Measurements from ENCODE around the gene GLT8D2. TPM values are rescaled to one million over a fixed set of nuclear protein-coding genes. Genes with fewer than 3 reads are reported as not detected.

Gene GLT8D2
- total and polyA plus RNA-seq, 9 donors = 21.1 to 65.2 (median 35.0) TPM

- TF ChIP-seq POLR2A (IDR thresholded peaks at IDR 0.05) (no peak), EP300 (IDR thresholded peaks at IDR 0.05) (no peak), CTCF (IDR thresholded peaks at IDR 0.05) (no peak)
- no peak for DNase-seq
- Histone ChIP-seq H3K4me3 (no peak overlapping the region), H3K27ac (no peak overlapping the region), H3K9me3 (no peaks in the 10 kb centered on the region), H3K27me3 (no peaks in the 10 kb centered on the region), H3K4me1 (ENCODE audit: insufficient read depth) (no peaks in the 10 kb centered on the region), H3K36me3 (no peaks in the 10 kb centered on the region)
- WGBS, 3 donors = 90 to 95% (median 92%) methylated on average over 4 of the region's 4 CpGs
- intact Hi-C loops (cut with DNase I) = no loop called here
Observed at GRCh38 chr12:104054681-104055346, 4.8 kb upstream of the GLT8D2 start.

- Histone ChIP-seq H3K4me1 (ENCODE audit: insufficient read depth) (peaks cover 10% of the 10 kb centered on the region), H3K27me3 (no peaks in the 10 kb centered on the region), H3K9me3 (no peaks in the 10 kb centered on the region), H3K4me3 (peak overlapping the region; percentile 49), H3K36me3 (no peaks in the 10 kb centered on the region), H3K27ac (peak overlapping the region in 1 of 2 donors; percentile 82)
- 4 to 7% (median 6%) methylated on average over 3 of the region's 3 CpGs for WGBS, 3 donors
- intact Hi-C loops (cut with DNase I) = no loop called here
- DNase-seq = no peak
- TF ChIP-seq CTCF (IDR thresholded peaks at IDR 0.05) (no peak), EP300 (IDR thresholded peaks at IDR 0.05) (no peak), POLR2A (IDR thresholded peaks at IDR 0.05) (no peak)
Observed at GRCh38 chr12:104050436-104050835, 449 bp upstream of the GLT8D2 start.

- Histone ChIP-seq H3K27ac (peak overlapping the region in 1 of 2 donors; percentile 82), H3K4me1 (ENCODE audit: insufficient read depth) (peaks cover 12% of the 10 kb centered on the region), H3K36me3 (no peaks in the 10 kb centered on the region), H3K4me3 (peak overlapping the region; percentile 49), H3K27me3 (no peaks in the 10 kb centered on the region), H3K9me3 (no peaks in the 10 kb centered on the region)
- 2 to 3% (median 2%) methylated on average over 9 of the region's 9 CpGs for WGBS, 3 donors
- intact Hi-C loops (cut with DNase I) = loop anchor here in 1 of 4 donors (10.0 kb wide), 1 partner anchor 55 kb away; no protein-coding TSS in a partner anchor
- peak in 2 of 5 donors; percentile 14 to 32 for DNase-seq
- TF ChIP-seq POLR2A (IDR thresholded peaks at IDR 0.05) = no peak
- no peak for TF ChIP-seq CTCF (IDR thresholded peaks at IDR 0.05)
Observed at GRCh38 chr12:104049278-104049902, 597 bp downstream of the GLT8D2 start.

- Histone ChIP-seq H3K9me3 (no peaks in the 10 kb centered on the region), H3K36me3 (no peaks in the 10 kb centered on the region), H3K27ac (peak overlapping the region in 1 of 2 donors; percentile 82), H3K27me3 (no peaks in the 10 kb centered on the region), H3K4me3 (peak overlapping the region; percentile 49), H3K4me1 (ENCODE audit: insufficient read depth) (peaks cover 12% of the 10 kb centered on the region)
- intact Hi-C loops (cut with DNase I) = loop anchor here in 1 of 4 donors (10.0 kb wide), 1 partner anchor 56 kb away; no protein-coding TSS in a partner anchor
- no peak for TF ChIP-seq EP300 (IDR thresholded peaks at IDR 0.05)
- TF ChIP-seq POLR2A (IDR thresholded peaks at IDR 0.05) = no peak
- no peak for TF ChIP-seq CTCF (IDR thresholded peaks at IDR 0.05)
- DNase-seq = no peak
- WGBS, 3 donors = 9 to 30% (median 10%) methylated on average over 3 of the region's 3 CpGs
Observed at GRCh38 chr12:104048811-104049210, 1.2 kb downstream of the GLT8D2 start.

Data from ovary (tissue), 9 donors.